GM12865 (cell line): ENCODE measurements around the gene EHD4.

ENCODE experiments used
- DNase-seq: peaks from one replicate; pipeline ENCODE4 v3.0.0; 2010; ENCODE audit warnings: low read depth
- H3K4me3 ChIP-seq: 2 replicates; pipeline ENCODE4 v1.5.1; 2011; ENCODE audit warnings: mild to moderate bottlenecking, low read depth, low read length, control low read depth
- CTCF ChIP-seq: IDR thresholded peaks from 2 replicates; pipeline ENCODE4 v1.5.1; 2011; ENCODE audit warnings: low read length, control low read depth, low read depth, inconsistent platforms; ENCODE audit not compliant: insufficient read depth; ENCODE audit errors: missing control alignments

Gene EHD4

GRCh38 chr15:41847206-41847605, 125.2 kb downstream of the EHD4 start:
- no peak for TF ChIP-seq CTCF
- DNase-seq, result no peak
- H3K4me3 ChIP-seq, result no peak overlapping the region
